Muscle layer of colon (tissue), 2 donors: ENCODE data around the gene PARG.

Experiments
- H3K27ac ChIP-seq: one replicate; pipeline ENCODE4 v1.7.0; 2013; ENCODE audit warnings: low read depth, mild to moderate bottlenecking, low read length, moderate library complexity
- H3K27me3 ChIP-seq, 2 donors: one replicate each; pipeline ENCODE4 v1.7.0; 2013; ENCODE audit warnings: low read length in 2 of 2, mild to moderate bottlenecking in 2 of 2; ENCODE audit not compliant: insufficient read depth in 2 of 2, control insufficient read depth in 1 of 2
- H3K36me3 ChIP-seq: one replicate; pipeline ENCODE4 v1.7.0; 2013; ENCODE audit warnings: mild to moderate bottlenecking, low read length; ENCODE audit not compliant: insufficient read depth
- H3K4me1 ChIP-seq: one replicate; pipeline ENCODE4 v1.7.0; 2013; ENCODE audit warnings: mild to moderate bottlenecking, low read length; ENCODE audit not compliant: insufficient read depth
- H3K4me3 ChIP-seq, 2 donors: one replicate each; pipeline ENCODE4 v1.7.0; 2013; ENCODE audit warnings: low read length in 2 of 2, low read depth in 1 of 2, mild to moderate bottlenecking in 1 of 2, moderate library complexity in 1 of 2
- H3K9ac ChIP-seq: one replicate; pipeline ENCODE4 v1.7.0; 2013; ENCODE audit warnings: low read length
- H3K9me3 ChIP-seq: one replicate; pipeline ENCODE4 v1.7.0; 2013; ENCODE audit warnings: mild to moderate bottlenecking, low read length
- donor health status: abdominal sarcoma.
- donor health status: Adenocarcinoma of cecum.

The PARG gene

GRCh38 chr10:49769692-49770091 is 172.1 kb downstream of the PARG start:
- Histone ChIP-seq H3K27ac (no peak overlapping the region), H3K36me3 (no peaks in the 10 kb centered on the region), H3K4me3 (no peak overlapping the region), H3K9ac (no peak overlapping the region), H3K4me1 (no peaks in the 10 kb centered on the region), H3K27me3 (peaks cover 0 to 19% of the 10 kb centered on the region in 2 donors), H3K9me3 (peaks cover 3% of the 10 kb centered on the region)

GRCh38 chr10:49768731-49769130 is 173.1 kb downstream of the PARG start:
- H3K4me3 ChIP-seq, result no peak overlapping the region
- H3K9me3 ChIP-seq, result peaks cover 3% of the 10 kb centered on the region
- no peaks in the 10 kb centered on the region for H3K4me1 ChIP-seq
- peaks cover 0 to 22% of the 10 kb centered on the region in 2 donors for H3K27me3 ChIP-seq
- no peak overlapping the region for H3K9ac ChIP-seq
- no peaks in the 10 kb centered on the region for H3K36me3 ChIP-seq
- H3K27ac ChIP-seq, result no peak overlapping the region

- H3K27ac ChIP-seq, result no peak overlapping the region
- H3K27me3 ChIP-seq, result peaks cover 0 to 23% of the 10 kb centered on the region in 2 donors
- H3K4me1 ChIP-seq, result no peaks in the 10 kb centered on the region
- no peak overlapping the region for H3K9ac ChIP-seq
- H3K36me3 ChIP-seq, result no peaks in the 10 kb centered on the region
- H3K4me3 ChIP-seq, result no peak overlapping the region
- H3K9me3 ChIP-seq, result peaks cover 3% of the 10 kb centered on the region
Observed at GRCh38 chr10:49768329-49768728, 173.5 kb downstream of the PARG start.
